ENCODE data around the gene HKDC1.

HKDC1 gene

DNA sequence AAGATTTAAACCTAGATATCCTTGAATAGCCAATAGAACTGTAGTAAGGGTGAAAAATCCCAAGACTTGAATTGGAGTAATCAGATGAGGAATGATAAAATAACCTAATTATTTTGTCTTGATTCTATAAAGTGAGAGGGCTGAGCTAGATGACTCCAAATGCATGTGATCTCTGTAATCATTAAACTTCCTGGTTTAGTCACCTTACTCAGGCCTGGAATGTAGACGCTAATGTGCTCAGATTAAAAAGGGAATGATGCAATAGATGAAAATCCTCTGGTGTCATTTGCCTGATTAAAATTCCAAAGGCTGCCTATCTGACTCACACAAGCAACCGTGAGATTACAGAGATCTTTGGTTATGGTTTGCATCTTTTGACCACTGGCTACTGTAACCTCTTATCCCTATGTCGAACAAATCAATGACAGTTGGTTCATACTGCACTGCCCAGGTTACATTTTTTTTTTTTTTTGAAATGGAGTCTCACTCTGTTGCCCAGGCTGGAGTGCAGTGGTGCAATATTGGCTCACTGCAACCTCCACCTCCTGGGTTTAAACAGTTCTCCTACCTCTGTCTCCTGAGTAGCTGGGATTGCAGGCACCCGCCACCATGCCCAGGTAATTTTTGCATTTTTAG, 2.9 kb upstream of the HKDC1 start:
- no peak for DNase-seq

DNA sequence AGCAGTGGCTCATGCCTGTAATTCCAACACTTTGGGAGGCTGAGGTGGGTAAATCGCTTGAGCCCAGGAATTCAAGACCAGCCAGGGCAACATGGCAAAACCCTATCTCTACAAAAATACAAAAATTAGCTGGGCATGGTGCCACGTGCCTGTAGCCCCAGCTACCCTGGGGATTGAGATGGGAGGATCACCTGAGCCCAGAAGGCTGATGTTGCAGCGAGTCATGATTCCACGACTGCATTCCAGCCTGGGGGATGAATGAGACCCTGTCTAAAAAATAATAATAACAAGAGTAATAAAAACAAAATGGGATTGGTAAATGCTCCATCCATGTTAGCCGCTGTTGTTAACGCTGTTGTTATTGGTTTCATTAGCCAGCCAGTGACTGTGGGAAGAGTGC, 1.3 kb upstream of the HKDC1 start:
- no peak for DNase-seq

DNA sequence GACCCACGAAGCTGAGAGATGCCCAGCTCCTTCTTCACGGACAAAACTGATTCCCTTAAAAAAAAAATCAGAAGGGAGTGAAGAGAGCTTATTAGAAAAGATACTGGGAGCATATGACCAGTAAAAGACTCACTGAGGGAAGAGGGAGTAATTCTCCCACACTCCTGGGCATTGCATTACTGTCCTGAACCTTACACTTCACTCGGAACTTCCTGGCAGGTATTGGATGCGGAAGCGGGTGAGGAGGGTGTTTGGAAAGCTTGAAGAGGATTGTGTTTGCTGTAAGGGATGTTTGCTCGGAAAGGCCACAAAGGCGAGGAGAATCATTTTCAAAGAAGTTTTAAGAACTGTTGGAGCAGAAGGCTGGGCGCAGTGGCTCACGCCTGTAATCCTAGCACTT, 375 bp downstream of the HKDC1 start:
- no peak for DNase-seq

DNA sequence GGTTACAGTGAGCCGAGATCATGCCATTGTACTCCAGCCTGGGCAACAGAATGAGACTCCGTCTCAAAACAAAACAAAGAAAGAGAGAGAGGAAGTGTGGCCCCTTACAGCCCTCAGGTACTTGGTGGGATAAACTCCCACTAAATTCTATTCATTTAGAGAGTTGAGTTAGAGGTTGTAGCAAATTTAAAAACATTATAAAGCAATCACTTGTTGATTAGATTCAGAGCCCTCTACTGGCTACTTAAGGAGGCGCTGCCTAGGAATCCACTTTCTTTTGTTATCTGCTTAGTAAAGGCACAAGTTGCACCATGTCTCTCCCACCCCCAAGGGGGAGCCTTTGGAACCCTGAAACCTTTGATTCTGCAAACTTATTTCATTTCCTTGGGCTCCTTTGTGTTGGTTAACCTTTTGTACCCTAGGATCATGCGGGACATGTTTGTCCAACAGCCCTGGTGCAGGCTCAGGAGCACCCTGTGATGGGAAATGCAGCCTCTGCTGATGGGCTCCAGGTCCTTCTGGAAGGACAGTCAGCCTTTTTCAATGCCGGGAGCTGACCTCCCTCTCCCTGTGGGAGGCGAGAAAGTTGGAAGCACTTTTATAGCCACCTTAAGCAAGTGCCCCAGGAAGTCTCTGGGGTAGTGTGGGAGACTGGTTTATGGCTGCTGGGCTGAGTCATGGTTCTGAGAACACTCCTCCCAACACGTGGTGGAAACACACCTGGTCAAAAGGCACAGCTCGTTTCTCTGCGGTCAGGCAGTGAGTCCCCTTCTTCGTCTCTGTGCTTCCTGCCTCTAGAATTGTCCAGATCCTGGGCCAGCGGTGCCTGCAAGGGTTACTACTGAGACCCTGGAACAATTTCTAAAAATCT, 2.3 kb downstream of the HKDC1 start:
- DNase-seq, result peak; percentile 76

DNA sequence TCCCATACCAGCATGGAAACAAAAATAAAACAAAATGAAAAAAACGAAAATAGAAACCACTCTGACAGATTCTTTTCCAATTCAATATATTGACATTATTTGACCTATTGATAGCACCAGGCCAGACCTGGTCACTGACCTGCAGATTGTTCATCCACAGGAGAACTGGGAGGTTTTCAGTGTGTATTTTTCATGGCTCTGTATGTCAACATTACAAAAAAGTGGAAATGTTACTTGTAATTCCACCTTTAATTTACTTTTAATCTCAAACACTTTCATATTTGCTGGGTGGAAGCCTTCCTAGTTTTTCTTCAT, 2.9 kb downstream of the HKDC1 start:
- DNase-seq, result no peak

DNA sequence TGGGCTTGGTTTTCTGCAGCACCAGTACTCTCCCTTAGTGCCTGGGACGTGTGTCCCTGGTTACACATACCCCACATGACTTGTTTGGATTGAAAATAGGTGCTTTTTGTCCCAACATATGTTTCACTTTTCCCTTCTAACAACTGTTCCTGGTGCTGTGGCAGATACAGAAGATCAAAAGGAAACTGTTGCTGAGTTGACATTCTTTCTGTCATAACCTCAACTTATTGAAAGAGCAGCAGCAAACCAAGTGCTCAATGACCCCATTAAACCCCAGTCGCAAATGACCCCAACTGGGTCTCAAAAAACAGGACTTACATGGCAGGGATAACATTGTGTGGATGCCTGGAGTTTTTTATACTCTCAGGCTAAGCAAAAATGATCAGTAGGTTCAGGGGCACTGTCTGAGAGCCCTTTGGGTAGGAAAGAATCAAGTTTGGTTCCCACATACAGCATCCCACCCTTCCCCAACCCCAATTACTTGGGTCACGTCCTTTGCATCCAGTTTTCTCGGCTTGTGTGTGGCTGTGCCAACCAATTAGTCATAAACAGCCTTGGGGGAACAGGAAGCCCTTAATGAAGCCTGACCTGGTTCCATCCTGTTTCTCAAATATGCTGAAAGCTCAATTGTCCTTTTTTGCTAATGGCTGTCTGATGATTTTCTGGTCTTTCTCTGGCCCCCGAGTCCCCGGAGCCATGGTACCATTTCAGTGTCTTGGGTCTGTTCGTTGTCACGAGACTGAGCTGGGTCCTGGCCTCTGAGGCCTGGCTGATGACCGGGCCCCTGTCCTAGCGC, 4.9 kb downstream of the HKDC1 start:
- no peak for DNase-seq

DNA sequence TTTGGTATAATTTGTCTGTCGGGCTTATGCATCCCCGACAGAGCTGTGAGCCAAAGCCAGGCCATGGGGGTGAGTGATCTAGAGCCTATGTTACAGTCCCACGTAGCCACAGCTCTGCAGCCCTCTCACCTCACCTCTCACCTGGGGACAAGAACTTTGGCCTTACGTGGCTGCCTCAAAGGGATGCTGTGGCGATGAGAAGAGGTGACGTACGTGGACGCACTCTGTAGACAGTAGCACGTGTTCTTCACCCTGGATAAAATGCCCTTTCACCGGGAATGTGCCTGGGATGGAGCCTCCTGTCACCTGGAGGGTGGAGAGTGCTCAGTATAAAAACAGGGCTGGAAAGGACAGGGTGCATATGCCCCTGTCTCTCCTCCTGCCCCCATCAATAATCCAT, 5.5 kb downstream of the HKDC1 start:
- DNase-seq, result no peak

DNA sequence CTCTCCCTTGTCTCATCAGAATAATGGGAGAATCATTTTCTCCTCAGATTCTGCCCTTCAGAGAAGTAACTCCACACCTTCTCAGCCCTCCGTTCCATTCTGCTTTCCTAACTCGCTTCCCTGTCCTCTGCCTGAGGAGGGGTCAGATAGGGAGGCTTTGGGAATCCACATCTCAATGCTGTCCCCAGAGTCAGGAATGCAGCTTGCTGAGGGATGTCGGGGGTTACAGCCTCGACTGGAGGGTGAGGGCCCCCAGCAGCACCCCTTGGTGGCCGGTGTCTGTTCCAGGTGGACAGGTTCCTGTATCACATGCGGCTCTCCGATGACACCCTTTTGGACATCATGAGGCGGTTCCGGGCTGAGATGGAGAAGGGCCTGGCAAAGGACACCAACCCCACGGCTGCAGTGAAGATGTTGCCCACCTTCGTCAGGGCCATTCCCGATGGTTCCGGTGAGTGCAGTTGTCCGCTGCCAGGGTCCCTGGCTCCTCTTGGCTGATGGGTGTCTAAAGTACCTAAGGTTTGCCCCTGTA, 6.9 kb downstream of the HKDC1 start:
- no peak for DNase-seq

DNA sequence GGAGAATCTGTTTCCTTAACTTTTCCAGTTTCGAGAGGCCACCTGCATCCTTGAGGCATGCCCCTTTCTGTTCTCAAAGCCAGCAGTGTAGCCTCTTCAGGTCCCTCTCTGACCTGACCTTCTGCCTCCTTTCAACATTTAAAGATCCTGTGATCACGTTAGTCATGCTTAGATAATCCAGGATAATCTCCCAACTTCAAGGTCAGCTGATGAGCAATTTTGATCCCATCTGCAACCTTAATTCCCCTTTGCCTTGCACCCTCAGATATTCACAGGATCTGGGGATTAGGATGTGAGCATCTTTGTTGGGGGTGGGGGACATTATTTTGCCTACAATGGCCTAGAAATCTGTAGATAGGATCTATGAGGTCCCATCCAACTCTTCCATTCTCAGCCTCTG, 8.0 kb downstream of the HKDC1 start:
- no peak for DNase-seq

DNA sequence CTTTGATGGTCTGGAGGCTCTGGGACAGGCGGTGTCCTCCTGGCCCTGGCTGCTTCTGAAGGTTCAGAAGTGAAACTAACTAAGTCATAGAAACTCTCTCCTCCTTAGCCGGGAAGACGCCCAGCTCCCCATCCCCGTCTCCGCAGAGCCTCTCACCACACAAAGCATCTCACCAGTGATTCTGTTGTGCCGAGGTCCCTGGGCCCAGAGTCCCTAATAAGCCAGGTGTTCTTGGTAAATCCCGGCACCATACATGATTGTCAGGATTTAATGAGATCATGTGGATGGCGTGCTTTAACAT, 9.4 kb downstream of the HKDC1 start:
- DNase-seq, result no peak

DNA sequence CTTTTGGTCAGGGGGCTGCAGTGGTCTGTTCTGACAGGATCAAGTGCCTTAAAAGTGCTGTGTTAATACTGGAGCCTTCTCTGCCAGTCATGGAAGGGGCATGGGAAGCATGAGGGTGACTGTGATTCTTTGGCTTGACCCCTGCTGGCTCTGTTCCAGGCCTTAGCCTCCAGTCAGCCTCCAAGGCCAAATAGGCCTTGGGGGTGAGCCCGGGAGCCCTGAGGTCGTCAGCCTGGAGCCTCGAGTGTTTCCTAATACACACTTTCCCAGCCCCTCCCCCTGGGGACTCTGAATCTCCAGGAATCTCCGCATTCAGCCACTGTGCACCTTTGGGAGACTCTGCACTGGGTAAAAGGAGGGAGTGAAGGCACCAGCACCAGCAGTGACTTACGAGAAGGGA, 10.0 kb downstream of the HKDC1 start:
- DNase-seq, result no peak

DNA sequence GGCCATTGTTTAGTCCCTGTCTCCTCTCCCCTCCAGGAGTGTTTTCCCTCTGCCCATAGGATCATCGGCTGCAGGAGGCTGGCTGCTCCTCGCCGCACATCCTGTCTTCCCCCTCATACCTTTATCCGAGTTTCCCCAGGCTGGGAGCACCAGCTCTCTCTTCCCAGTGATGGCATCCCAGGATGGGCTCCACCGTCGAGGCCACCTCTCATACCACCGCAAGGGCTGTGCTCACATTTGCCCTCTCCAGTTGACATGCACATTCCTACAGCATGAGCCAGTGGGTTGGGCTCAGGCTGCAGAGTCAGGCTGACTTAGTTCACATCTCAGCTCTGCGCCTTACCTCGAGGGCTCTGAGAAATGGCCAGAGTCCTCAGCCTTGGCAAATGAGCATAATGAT, 12.1 kb downstream of the HKDC1 start:
- no peak for DNase-seq

DNA sequence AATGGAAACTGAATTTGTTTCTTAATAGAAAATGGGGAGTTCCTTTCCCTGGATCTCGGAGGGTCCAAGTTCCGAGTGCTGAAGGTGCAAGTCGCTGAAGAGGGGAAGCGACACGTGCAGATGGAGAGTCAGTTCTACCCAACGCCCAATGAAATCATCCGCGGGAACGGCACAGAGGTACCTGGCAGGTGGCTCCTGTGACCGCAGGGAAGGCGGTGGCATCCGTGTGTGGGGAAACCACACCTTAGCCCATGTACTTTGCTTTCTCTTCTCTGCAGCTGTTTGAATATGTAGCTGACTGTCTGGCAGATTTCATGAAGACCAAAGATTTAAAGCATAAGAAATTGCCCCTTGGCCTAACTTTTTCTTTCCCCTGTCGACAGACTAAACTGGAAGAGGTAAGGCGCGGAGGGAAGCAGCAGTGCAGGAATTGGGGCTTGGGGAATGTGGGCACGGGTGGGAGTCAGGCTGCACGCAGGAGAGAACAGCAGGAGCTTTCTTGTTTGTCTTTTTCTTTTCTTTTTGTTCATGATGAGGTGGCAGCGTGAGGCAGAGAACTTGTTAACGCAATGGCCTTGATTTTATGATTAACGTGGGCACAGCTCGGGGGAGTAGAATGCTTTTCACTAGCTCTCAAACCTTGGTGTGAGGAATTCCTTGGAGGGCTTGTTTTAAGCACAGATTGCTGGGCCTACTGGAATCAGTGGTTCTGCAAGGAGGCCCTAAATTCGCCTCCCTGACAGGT, 12.8 kb downstream of the HKDC1 start:
- DNase-seq, result no peak

DNA sequence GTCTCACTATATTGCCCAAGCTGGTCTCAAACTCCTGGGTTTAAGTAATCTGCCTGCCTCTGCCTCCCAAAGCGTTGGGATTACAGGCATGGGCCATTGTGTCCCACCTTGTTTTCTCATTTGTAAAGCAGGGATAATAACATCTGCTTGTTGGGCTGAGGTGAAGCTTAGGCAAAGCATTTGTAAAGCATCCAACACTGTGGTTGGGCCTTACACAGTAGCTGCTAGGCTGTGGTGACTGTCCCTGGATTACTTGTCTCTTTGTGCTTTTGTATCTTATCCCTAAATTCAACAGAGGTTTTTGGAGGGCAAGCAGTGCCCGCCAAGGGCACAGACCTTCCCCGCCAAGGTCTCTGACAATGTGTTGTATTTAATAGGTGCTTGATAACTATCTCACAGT, 14.3 kb downstream of the HKDC1 start:
- DNase-seq, result no peak

DNA sequence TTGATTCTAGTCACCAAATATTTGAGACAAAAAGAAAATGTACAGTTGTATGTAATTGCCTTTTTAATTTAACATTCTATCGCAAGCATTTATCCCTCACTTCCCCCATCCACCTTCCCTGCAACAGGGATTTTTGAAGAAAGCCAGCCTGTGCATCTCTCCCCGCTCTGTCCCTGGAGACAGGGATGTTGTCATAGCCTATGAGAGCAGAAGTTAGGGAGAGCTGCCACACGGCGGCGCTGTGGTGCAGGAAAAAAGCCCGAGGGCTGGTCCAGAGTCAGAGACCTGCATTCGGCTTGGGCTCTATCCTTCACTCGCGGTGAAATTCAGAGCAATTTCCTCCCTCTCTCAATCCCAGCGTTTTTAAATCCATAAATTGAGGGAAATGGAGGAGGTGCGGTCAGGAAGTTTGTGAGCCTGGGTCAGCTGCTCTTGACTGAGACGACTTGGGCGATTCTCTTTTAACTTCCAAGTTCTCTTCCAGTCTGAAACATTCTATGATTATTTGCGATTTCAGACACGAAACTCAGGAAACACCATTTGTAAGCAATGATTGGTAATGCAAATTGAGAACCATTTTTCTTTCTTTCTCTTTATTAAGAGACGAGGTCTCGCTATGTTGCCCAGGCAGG, 17.5 kb downstream of the HKDC1 start:
- DNase-seq, result peak; percentile 71

DNA sequence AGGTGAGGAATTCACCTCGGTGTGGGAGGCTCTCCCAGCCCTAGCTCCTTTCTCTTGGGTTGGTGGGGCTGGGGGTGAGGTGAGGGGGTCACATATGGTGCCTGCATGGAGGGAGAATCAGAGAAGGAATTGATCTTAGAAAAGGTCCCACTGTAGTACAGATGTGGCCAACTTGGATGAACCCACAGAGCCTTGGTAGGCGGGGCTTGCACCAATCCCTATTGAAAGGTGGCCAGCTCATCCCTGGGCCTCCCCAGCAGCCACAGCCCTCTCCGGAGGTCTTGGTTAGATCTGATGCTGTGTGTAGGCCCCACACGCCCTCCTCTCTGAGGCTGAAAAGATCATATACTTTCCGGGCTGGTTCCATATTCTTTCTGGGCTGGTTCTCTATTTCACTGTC, 19.0 kb downstream of the HKDC1 start:
- no peak for DNase-seq

DNA sequence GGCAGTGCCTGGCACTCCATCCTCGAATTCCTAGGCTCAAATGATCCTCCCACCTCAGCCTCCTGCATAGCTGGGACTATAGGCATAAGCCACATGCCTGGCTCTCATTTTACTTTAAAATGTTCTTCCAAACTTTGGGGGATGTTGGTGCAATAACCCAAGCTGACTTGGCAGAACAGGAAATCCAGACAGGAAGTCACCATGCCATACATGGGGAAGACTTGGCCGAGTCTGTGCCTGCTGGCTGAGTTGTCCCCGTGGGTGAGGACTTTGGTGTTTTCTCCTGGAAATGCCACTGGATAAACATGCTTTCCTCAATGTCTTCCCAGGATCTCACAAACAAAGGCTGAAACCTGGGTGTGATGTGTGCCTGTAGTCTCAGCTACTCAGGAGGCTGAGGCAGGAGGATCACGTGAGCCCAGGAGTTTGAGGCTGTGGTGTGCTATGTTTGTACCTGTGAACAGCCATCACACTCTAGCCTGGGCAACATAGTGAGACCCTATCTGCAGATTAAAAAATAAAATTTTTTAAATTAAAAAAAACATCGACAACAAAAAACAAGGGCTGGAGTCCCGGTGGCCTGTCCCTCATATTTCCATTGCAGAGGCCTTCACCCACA, 19.8 kb downstream of the HKDC1 start:
- no peak for DNase-seq

DNA sequence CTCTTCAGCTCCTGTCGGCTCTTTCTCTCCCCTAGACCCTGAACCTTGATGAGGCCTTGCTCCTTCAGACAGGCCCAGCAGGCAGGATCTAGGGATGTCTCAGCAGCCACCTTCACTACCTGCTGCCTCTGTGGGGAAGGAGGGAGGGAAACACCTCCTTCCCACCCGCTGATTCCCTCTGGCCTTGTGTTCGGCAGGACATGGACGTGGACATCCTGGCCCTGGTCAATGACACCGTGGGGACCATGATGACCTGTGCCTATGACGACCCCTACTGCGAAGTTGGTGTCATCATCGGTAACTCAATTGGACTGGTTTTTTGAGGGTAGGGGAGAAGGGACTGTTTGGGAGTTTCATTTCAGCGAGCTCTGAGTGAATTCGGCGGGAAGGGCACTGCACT, 20.3 kb downstream of the HKDC1 start:
- DNase-seq, result no peak

DNA sequence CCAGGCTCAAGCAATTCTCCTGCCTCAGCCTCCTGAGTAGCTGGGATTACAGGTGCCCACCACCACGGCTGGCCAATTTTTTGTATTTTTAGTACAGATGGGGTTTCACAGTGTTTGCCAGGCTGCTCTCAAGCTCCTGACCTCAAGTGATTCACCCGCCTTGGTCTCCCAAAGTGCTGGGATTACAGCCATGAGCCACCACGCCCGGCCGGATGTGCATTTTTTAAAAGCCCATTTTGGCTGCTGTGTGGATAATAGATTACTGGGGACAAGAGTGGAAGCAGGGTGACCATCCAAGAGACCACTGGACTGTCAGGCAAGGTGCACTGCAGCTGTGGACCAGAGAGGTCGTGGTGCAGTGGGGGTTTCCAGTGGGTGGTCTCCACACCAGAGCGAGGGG, 21.4 kb downstream of the HKDC1 start:
- no peak for DNase-seq

DNA sequence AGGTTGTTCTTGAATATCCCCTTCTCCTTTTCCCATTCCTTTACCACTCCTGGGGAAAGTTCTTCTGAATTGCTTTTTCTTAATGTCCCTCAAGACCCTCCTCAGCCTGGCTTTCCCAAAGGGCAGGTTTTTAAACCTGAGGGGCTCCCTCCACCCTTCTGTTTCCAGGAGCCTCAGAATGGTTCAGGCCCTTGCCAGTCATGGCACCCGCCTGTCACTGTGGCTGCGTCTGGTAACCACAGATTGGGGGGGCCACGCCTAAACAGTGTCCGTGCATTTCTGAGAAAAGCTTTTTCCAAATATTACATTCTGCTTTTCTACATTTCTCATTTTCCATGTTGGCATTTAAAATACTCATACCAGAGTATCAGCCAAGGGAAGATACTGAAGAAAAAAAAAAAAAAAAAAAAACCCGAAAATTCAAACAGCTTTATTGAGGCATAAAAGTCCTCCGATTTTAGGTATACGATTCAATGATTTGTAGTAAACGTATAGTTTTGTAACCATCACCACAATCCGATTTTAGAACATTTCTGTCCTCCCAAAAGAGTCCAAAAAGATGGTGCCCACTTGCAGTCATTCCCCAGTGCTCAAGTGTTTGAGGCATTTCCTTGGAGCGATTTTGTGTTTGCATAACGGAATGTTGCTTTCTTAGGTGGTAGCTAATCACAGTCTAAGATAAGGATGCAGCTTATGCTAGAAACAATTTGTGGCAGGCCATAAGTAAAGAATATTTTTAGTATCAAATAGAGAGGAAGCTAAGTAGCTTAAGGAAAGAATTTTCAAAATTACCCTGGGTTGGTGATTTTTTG, 22.1 kb downstream of the HKDC1 start:
- no peak for DNase-seq

DNA sequence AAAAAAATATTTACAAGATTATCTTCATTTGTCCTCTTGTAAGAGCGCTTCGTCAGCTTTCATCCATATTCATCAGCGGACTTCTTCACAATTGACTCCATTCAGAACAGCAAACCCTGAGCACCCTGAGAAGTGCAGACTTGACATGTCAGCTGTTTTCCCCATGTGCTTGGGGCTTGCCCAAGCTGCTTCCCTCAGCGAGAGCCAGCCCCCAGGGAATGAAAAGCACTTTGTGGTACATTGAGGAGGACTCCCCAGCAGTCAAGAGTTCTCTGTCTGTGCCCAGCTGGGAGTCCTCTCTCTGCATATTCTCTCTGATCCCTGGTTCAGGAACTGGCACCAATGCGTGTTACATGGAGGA, 22.7 kb downstream of the HKDC1 start:
- no peak for DNase-seq

DNA sequence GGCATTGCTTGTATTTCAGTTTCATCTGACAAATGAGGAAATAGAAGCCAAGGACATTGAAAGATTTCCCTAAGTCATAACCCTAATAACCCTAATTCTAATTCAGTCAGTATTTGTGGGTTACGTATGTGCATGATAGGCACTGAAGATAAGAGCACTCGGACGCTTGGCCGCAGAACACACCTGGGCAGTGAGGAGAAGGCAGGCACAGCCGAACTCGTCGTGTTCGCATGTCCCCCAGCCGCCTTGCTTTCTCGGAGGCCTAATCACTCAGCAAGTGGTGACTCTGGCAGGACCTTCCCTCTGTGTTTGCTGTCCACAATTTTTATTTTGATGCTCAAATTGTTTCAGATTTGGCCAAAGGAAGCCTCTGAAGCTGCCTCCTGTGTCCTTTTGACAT, 23.7 kb downstream of the HKDC1 start:
- DNase-seq, result no peak
